Measurements from ENCODE around the gene COG2.
"Not testable (repeated sequence)": the region's sequence is repeated elsewhere in the genome, so short reads cannot be mapped to it uniquely, and the experiment has no call there.

The COG2 gene

GRCh38 chr1:230715510-230715909 lies 73.2 kb downstream of the COG2 start:
- DNase-seq (ENCODE audit: low read depth, low spot score), result no peak

- not testable (repeated sequence) for DNase-seq (ENCODE audit: low read depth, low spot score)
These were observed 74.2 kb downstream of the COG2 start for GRCh38 chr1:230716453-230716852.

- no peak for DNase-seq (ENCODE audit: low read depth, low spot score)
These were observed 75.0 kb downstream of the COG2 start for GRCh38 chr1:230717251-230717650.

GRCh38 chr1:230721849-230722522 lies 79.7 kb downstream of the COG2 start:
- DNase-seq (ENCODE audit: low read depth, low spot score), result not testable (repeated sequence)

GRCh38 chr1:230725256-230726012 lies 83.2 kb downstream of the COG2 start:
- no peak for DNase-seq (ENCODE audit: low read depth, low spot score)

- no peak for DNase-seq (ENCODE audit: low read depth, low spot score)
These were observed 86.6 kb downstream of the COG2 start for GRCh38 chr1:230728710-230729392.

- DNase-seq (ENCODE audit: low read depth, low spot score), result no peak
These were observed 88.7 kb downstream of the COG2 start for GRCh38 chr1:230730977-230731376.

- DNase-seq (ENCODE audit: low read depth, low spot score), result no peak
These were observed 93.2 kb downstream of the COG2 start for GRCh38 chr1:230735447-230735846.

- DNase-seq (ENCODE audit: low read depth, low spot score), result no peak
These were observed 95.5 kb downstream of the COG2 start for GRCh38 chr1:230737622-230738262.

GRCh38 chr1:230739564-230740290 lies 97.4 kb downstream of the COG2 start:
- DNase-seq (ENCODE audit: low read depth, low spot score), result no peak

All from brain pericyte (primary cell).